HG03520 (cell line): ENCODE data around the gene SEMA4B.

ENCODE experiments used
- ATAC-seq: cut with Tn5 transposase; IDR thresholded peaks from one replicate; pipeline ENCODE4 v1.9.1; 2021; ENCODE audit warnings: mild to moderate bottlenecking, moderate library complexity; ENCODE audit not compliant: unreplicated experiment

The SEMA4B gene

DNA sequence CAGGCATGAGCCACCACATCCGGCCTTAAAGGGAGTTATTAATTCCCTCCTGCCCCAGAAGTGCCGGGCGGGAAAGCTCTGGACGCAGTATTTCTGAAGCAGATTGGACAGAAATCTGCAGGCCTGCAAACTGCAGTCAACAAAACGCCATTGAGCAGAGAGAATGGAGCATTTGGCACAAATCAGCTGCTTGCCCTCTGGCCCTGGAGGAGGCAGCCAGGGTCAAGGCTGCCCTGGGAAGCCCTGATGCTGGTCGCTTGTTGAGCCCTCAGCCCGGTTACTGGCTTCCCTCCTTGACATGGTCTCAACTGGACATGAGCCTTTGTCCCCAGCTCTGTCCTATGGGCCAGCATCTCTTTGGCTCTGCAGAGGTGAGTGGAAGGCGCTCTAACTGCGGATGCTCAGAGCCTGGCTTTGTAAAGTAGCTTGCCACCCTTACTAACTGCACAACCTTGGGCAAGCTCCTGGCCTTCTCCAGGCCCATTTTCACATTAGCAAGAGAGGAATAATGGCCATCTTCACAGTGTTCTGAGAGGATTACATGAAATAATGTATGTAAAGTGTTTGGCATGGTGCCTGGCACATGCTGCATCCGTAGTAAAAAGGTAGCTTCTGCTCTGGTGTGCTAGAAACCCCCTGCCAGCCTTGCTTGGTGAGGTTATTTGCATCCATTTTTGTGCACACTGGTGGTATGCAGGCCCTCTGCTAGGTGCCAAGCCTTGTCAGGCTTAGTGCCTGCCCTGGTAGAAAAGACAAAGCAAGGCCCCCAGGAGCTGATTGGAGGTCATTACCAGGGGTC is 4.1 kb downstream of the SEMA4B start:
- ATAC-seq = no peak

DNA sequence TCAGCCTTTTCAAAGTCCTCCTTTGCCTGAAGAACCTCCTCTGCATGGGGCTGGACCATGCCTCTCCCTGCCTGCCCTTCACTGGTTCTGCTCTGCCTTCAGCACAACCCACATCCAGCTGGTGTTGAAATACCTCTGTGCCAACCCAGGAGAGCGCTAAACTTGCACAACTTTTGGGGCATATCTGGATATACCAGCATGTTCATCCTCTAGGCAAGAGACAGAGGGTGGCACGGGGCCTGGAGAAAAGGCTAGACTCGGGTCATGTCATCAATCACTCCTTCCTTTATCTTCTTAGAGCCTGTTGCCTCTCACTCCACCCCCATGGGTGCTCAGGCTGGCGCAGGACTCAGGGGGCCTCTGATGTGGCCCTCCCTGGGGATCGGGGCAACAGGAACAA is 4.8 kb downstream of the SEMA4B start:
- ATAC-seq = no peak

DNA sequence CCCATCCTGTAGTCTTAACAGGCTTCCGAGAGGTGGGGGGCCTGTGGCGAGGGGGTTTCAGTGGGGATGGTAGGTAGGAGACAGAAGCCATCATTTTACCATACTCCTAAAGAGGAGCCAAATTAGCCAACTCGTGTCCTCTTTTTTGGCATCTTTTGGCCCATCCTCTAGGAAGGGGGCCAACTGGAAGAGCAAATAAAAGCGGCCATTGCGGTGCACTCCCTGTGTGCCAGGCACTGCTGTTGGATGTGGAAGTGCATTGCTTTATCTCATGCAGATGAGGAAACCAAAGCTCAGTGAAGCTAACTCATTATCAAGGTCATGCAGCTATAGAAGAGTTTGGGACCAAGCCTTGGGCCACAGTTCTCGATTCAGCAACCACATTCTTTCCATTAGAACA is 6.1 kb downstream of the SEMA4B start:
- no peak for ATAC-seq

DNA sequence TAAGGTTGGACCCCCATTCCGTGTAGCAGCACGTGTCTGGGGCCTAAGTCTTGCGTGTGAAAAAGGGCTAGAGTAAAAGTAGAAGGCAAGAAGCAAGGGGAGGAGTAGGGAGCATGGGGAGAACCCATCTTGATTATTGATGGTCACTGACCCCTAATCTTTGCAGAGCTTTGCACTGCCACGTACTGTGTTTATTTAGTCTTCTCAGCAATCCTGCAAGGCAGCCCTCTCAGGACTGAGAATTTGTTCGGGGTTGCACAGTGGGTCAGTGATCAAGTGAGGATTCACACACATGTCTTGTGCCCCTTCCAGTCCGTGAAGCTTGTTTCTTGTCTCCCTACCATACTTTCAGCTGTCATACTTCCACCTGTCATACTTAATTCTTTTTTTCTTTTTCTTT is 7.2 kb downstream of the SEMA4B start:
- ATAC-seq = no peak

DNA sequence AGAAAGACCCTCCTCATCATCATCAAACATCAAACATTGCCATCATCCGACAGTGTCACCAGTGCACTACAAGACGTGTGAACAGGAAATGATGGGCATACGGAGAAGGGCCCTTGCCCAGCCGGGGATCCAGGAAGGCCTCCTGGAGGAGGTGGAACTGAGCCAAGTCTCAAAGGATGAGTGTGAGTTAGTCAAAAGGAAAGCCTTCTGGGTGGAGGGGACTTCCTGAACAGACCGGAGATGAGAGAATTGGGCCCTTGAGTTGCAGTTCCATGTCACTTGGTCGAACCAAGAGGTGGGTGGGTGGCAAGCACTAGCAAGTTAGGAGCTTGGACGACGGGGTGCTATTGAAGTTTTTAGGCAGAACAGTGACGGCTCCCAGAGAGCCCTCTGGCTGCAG is 8.5 kb downstream of the SEMA4B start:
- no peak for ATAC-seq

DNA sequence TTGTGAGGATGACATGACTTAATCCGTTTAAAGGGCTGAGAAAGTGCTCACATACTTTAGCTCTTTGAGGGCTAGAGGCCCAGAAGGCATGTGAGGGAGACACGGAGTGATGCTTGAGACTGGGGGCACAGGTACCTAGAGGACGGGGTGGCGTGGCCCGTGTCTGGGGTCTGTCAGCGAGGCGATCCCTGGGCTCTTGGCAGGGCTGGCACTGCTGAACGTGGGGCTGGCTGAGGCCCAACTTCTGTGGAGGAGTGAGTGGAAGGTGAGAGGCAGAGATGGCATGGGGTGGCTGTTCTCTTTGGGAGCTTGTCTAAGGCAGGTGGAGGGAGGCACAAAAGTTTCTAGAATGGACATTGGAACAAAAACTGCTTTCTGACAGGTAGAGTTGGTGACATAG is 9.5 kb downstream of the SEMA4B start:
- no peak for ATAC-seq

DNA sequence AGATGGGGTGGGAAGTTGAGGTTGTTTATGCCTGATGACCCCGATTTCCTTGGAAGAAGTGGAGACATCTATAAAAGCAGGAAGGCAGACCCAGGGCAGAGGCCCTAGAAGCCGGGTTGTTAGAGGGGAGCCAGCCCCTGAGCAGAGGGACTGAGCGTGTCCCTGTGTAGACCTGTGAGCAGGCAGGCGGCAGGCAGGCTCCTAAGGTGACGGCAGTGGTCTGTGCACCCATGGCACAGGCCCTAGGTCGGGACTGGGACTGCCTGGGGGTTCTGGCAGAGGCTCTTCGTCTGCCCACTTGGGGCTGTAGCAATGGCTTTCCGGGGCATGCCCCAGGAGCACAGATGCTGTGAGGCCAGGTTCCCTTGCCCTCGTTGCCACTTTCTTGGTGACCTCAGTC is 9.9 kb downstream of the SEMA4B start:
- no peak for ATAC-seq

DNA sequence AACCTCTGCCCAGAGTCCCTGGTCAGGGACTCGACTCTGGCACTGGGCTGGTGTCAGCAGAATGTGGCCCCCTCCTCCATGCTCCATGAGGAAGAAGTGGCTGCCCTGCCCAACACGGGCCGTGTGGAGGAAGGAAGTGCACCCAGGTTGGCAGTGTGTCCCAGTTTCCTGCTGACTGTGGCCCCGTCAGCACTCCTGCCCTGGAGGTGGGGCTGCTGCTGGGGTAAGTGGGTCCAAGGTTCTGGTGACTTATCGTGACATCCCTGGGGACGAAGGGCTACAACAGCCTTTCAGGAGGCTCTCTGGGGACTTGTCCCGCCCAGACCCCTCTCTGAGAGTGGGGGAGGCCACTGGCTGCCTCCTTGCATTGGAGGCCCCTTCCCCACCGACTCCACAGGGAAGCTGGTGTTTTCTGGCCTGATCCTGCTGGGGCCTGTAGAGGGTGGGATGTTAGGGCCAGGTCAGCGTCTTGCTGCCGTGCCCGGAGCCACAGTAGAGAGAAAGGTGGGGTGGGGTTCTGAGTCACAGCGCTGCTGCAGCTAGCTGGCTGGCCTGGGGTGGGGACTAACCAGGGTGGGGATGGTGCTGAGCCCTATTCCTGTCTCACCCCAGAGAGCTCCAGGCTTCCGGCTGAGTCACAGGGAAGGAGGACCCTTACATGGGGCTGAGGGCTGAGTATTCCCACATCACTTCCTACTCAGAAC is 10.5 kb downstream of the SEMA4B start:
- ATAC-seq = no peak

DNA sequence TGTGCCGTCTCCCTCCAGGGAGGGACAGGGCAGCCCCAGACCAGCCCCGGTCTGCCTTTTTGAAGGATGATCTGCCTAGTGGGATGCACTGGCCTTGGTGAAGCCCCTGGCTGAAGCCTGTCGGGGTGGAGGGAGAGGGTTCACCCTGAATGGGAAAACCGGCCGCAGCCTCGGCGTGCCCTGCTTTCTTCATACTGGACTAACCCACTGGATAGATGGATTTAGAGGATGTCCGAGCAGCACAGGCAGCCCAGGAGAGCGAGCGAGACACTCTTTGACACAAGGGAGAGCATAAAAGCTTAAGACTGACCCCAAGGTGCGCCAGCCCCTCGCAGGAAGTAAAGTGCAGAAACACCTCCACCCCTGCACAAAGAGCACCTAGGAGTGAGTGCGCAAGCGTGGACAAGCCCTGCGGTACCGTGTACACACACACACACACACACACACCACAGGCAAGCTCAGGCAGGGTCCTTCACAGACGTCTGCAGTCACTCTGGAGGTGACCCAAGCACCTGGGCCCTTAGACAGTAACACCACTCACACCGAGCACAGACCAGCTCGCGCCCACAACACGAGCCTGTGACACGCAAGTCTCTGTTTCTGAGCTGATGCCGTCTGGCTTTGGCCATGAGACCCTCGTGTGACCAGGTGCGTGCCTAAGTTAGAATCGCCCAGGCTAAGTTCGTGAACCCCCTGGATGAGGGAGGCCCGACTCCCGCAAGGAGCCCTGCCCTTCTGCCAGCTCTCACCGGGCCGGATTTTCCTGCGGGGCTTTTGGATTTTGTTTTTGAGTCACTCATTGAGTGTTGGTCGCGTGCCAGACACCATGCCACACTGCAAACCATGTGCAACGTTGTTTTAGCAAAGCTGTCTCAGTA is 11.3 kb downstream of the SEMA4B start:
- no peak for ATAC-seq

DNA sequence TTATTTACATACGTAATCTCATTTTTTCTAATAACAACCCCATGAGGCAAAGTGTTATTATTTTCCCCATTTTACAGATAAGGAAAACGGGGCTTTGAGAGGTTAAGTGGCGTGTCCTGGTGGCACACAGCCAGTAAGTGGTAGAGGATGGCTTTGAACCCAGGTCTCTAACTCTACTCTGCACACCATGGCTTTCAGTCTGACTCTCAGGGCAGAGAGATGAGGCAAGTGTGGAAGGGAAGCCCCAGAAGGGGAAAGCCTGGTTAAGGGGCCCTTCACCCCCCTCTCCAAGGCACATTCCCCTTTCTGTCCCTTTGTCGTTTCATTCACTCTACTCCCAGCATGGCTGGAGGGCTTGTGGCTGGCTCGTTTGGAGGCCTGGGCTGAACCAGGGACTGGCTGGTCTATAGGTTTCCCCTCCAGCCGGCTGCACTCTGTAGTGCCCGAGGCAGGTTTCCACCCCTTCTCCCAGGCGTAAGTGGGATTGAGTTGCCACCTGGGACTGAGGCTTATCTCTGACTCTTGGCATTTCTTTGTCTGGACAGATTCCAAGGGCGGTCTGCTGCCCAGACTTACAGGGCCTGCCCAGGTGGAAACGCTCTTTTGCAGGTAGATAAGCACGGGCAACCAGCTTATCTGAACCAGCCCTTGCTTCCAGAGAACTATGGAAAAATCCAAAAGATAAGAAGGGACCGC is 12.1 kb downstream of the SEMA4B start:
- no peak for ATAC-seq

DNA sequence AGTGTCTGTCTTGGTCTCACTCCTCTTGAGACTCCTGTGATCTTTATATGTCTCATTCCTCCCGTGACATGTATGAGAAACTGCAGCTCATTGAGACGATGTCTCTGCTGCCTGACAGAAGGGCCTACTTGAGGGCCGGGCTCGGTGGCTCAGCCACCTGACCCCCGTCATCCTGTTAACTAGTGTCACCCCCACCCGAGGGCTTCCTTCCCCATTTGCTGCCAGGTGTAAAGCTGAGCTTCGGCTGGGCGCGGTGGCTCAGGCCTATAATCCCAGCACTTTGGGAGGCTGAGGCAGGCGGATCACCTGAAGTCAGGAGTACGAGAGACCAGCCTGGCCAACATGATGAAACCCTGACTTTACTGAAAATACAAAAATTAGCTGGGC is 12.7 kb downstream of the SEMA4B start:
- no peak for ATAC-seq

DNA sequence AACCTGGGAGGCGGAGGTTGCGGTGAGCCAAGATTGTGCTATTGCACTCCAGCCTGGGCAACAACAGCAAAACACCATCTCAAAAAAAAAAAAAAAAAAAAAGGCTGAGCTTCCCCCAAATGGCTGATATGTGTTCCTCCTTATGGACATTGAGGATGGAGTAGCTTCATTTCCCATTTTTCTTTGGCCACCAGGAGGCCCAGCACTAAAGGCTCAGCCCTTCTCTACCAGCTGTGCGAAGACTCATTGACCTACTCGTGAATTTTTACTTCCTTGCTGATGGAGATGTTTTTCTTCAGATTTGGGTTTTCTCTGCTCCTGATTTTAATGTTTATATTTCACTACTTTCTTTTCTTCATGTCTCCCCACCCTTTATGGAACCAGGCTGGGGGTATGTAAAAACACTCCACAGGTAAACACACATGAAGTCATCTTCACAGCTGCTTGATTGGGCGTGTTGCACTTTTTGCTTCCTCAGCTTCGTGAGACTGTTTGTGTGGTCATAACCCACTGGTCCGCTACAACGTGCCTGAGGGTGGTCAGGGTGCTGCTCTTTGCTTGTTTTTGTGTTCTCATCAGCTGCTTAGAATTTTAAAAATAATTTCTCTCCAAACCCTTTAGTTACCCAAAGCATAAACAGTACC is 13.5 kb downstream of the SEMA4B start:
- ATAC-seq = no peak

DNA sequence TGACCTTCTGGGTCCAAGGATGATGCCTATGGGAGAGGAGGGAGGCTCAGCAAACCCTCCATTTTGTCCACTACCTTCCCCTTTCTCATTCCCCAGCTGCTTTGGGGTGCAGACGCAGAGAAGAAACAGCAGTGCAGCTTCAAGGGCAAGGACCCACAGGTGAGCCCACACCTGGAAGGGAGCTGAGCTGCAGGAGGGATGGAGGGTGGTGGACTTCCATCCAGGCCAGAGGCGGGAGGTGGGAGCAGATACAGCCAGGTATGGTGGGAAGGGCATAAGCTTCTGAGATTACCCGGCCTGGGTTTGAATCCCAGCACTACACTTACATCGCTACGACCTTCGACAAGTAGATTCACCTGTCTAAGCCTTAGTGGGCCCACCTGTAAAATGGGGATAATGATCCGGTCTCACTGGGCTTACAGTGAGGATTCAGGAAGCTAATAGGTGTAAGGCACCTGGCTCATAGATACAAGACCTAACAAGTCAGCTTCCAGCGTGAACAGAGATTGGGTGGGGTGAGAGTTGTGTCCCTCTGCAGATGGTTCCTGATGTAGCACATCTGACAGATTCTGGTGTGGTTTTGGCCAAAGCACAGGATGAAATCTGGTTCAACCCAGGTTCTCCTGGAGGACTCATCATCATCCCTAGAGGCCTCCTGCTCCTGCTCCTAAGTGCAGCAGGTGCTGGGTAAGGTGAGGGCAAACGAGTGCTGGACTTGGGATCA is 16.7 kb downstream of the SEMA4B start:
- no peak for ATAC-seq

DNA sequence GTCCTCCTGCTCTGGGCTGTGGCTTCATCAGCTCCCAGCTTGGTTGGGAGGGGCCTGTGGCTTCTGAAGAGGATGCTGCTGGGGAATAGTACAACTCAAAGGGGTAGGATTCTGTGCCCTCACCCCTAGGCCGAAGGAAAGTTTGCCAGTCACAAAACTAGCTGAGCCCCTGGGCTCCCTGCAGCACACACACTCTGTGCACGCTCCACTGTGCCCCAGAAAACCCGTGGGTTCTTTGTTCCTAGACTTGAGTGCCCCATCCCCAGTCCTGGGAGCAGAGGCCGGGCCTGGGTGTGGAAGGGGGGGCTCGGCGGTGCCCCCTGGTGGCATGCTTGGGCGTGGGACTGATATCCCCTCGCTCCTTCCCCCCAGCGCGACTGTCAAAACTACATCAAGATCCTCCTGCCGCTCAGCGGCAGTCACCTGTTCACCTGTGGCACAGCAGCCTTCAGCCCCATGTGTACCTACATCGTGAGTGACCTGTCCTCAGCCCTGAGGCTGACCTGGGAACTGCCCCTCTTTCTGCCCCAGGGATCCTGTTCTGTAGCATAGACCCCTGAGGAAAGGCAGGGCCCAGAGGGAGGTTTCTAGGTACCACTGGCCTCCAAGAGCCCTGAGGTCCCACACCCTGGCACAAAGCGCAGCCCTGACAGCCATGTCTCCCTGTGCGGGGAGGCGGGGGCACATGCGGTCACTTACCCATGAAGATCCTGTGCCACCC is 18.5 kb downstream of the SEMA4B start:
- no peak for ATAC-seq

DNA sequence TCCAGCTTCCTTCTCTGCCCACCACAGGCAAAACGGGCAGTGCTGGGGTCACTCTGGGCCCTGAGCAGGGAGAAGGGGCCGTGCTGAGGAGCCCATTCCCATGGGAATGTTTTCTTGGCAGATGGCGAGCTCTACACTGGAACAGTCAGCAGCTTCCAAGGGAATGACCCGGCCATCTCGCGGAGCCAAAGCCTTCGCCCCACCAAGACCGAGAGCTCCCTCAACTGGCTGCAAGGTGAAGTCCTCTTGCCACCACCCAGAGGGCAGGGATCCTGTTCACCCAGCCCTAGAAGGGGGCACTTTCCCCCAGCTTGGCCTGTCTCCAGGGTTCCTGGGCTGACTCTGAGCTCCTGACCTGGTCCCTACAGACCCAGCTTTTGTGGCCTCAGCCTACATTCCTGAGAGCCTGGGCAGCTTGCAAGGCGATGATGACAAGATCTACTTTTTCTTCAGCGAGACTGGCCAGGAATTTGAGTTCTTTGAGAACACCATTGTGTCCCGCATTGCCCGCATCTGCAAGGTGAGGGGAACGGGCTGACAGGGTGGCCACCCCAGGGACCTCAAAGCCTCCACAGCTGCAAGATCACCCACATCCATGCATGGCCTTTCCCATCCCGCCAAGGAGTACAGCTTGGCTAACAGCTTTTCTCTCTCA is 20.2 kb downstream of the SEMA4B start:
- no peak for ATAC-seq

DNA sequence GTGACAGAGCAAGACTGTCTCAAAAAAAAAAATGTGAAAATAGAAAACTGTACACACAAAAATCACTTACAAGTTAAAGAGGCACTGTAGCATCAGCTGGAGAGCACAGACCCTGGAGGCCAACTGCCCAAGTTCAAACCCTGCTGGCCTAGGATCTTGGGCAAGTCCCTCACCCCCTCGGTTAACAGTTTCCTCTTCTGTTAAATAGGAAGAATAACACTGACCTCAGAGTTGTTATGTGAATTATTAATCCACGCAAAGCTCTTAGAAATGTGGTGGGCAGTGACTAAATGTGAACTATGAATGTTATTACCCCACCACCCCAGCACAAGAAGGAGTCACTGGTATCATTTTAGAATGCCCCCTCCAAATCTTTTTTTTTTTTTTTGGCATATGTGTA is 21.4 kb downstream of the SEMA4B start:
- no peak for ATAC-seq

DNA sequence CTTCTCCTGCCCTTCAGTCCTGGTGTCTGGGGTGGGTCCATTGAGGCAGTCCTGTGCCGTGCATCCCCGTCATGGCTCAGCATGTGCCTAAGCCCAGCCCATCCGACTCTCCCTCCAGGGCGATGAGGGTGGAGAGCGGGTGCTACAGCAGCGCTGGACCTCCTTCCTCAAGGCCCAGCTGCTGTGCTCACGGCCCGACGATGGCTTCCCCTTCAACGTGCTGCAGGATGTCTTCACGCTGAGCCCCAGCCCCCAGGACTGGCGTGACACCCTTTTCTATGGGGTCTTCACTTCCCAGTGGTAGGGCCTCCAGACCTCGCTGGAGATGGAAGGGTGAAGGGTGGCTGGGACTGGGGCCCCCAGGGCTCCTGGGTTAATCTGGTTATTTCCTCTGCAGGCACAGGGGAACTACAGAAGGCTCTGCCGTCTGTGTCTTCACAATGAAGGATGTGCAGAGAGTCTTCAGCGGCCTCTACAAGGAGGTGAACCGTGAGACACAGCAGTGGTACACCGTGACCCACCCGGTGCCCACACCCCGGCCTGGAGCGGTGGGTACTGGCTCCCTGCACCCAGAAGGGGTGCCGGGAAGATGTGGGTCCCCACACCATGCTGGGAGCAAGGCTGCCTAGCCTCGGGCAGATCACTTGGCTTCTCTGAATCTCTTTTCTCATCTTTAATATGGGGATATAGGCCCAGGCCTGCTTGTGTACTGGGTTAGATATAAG is 22.5 kb downstream of the SEMA4B start:
- ATAC-seq = no peak

DNA sequence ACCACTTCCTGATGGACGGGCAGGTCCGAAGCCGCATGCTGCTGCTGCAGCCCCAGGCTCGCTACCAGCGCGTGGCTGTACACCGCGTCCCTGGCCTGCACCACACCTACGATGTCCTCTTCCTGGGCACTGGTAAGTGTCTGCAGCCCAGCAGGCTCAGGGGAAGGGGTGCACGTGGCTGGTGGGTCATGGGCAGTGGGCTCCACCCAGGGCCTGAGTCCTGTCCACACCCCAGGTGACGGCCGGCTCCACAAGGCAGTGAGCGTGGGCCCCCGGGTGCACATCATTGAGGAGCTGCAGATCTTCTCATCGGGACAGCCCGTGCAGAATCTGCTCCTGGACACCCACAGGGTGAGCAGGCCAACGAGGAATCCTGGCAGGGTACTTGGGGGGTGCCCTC is 23.9 kb downstream of the SEMA4B start:
- ATAC-seq = no peak
